Heart left ventricle (tissue), 16 donors: ENCODE measurements around the gene ZCCHC18. TPM values are rescaled to one million over a fixed set of nuclear protein-coding genes. Genes with fewer than 3 reads are reported as not detected.
A peak's percentile ranks its signal among the peaks of the same experiment; 100 is the strongest.

Experiments
- ATAC-seq, 4 donors: fragments of 200-7000 bp; cut with Tn5 transposase; one replicate each; pipeline ENCODE4 v1.9.1; 2020 to 2022; ENCODE audit warnings: moderate library complexity in 4 of 4, mild to moderate bottlenecking in 3 of 4, moderate number of reproducible peaks in 1 of 4
- DNase-seq, 5 donors: peaks; one replicate each; pipeline ENCODE4 v3.0.0-alpha.2; 2020
- H3K27ac ChIP-seq, 12 donors: fragments of 200-600 bp; sonication (generic) in 4 of 12; one replicate each; pipeline versions ENCODE4 v1.5.0 to v1.8.0; 2016 to 2022; ENCODE audit warnings: mild to moderate bottlenecking in 2 of 12
- H3K27me3 ChIP-seq, 9 donors: fragments of 200-600 bp; sonication (generic) in 2 of 9; one replicate each; pipeline versions ENCODE4 v1.5.1 to v1.8.0; 2016 to 2022; ENCODE audit warnings: mild to moderate bottlenecking in 3 of 9
- H3K36me3 ChIP-seq, 9 donors: fragments of 200-600 bp; sonication (generic) in 2 of 9; one replicate each; pipeline versions ENCODE4 v1.5.0 to v1.8.0; 2018 to 2022; ENCODE audit warnings: mild to moderate bottlenecking in 2 of 9
- H3K4me1 ChIP-seq, 12 donors: fragments of 200-600 bp; sonication (generic) in 4 of 12; one replicate each; pipeline versions ENCODE4 v1.5.0 to v1.8.0; 2016 to 2022; ENCODE audit warnings: mild to moderate bottlenecking in 3 of 12
- H3K4me3 ChIP-seq, 12 donors: fragments of 200-600 bp; sonication (generic) in 4 of 12; one replicate each; pipeline versions ENCODE4 v1.5.0 to v1.8.0; 2017 to 2022; ENCODE audit warnings: mild to moderate bottlenecking in 9 of 12, moderate library complexity in 4 of 12
- H3K9me3 ChIP-seq, 12 donors: fragments of 200-600 bp; sonication (generic) in 4 of 12; one replicate each; pipeline versions ENCODE4 v1.5.0 to v1.8.0; 2016 to 2022; ENCODE audit warnings: mild to moderate bottlenecking in 1 of 12
- POLR2A ChIP-seq, 2 donors: fragments of 450-650 bp; IDR thresholded peaks; one replicate each; pipeline ENCODE4 v1.6.1; 2017; ENCODE audit warnings: antibody characterized with exemption in 2 of 2, mild to moderate bottlenecking in 2 of 2, moderate library complexity in 2 of 2
- WGBS, 4 donors: extraction: QIAGEN DNeasy Blood & Tissue Kit in 2 of 4; methylation state at CpG; one replicate each; pipeline versions ENCODE4 v1.1.5 to v1.1.7; 2013 to 2018; 5-methylcytosine and 5-hydroxymethylcytosine counted together
- intact Hi-C, 10 donors: fragments of 100-400 bp; cut with DNase I; formaldehyde crosslinking; loops; one replicate each; pipeline versions ENCODE4 v1.11.1 to v1.14.2; 2022
- polyA plus RNA-seq, 2 donors: library from polyadenylated mRNA; stranded (reverse); fragments of 200-250 nt; gene quantifications; one replicate each; pipeline ENCODE4 v1.2.3, GENCODE V29; 2013
- total RNA-seq, 9 donors: library from RNA; depleted of rRNA in 2 of 9; stranded (reverse); fragments of >200 nt in 2 of 9; fragmentation: NEBNext Ultra II Directional in 3 of 9; extraction: Animal tissue kit (Norgen Biotek cat#: 25700) in 3 of 9; gene quantifications; one replicate each; pipeline versions ENCODE4 v1.1.0 to v1.2.4, GENCODE V29; 2016 to 2023
- TF ChIP-seq, protein P1 (sequence below), 12 donors: fragments of 200-600 bp; sonication (generic) in 4 of 12; IDR thresholded peaks; one replicate each; pipeline versions ENCODE4 v1.5.0 to v1.8.0; 2018 to 2022; ENCODE audit warnings: antibody characterized with exemption in 12 of 12, mild to moderate bottlenecking in 5 of 12
- donor health status: ischemic (EF 13 %, LVEDD 7.1; RV severe dilation, severe dysfunction).
- donor health status: healthy with polysubstance abuse.
- donor health status: DM: no; HTN: yes; CAD: no.
- donor health status: DM: no; HTN: no; CAD: no.
- donor health status: ischemic (EF 25% LVEDD 6.9; RV normal size, moderate dysfunction).
- donor health status: ischemic (EF 25% LVEDD 5.7; RV mildly dilated, moderate dysfunction).
- donor health status: healthy.
- donor health status: DM: yes; HTN: yes; CAD: no.
- donor health status: ischemic (EF 35%, LVEDD 5.7; RV mildly dilated, moderate dysfunction).
- donor health status: nonischemic (EF 11% LVEDD 7.7; RV severe dilation, severe dysfunction).
- donor health status: DM: yes; HTN: yes; CAD: no.
- donor health status: PGD.
- donor health status: ischemic (EF 29% LVEDD 5.4; RV normal size, mild dysfunction).
- donor health status: nonischemic (EF 23%, LVEDD 6.1; RV moderate dilation, normal function).

Gene ZCCHC18
- total and polyA plus RNA-seq, 11 donors: 0.14 to 1.4 (median 0.69) TPM; not detected in 1

DNA sequence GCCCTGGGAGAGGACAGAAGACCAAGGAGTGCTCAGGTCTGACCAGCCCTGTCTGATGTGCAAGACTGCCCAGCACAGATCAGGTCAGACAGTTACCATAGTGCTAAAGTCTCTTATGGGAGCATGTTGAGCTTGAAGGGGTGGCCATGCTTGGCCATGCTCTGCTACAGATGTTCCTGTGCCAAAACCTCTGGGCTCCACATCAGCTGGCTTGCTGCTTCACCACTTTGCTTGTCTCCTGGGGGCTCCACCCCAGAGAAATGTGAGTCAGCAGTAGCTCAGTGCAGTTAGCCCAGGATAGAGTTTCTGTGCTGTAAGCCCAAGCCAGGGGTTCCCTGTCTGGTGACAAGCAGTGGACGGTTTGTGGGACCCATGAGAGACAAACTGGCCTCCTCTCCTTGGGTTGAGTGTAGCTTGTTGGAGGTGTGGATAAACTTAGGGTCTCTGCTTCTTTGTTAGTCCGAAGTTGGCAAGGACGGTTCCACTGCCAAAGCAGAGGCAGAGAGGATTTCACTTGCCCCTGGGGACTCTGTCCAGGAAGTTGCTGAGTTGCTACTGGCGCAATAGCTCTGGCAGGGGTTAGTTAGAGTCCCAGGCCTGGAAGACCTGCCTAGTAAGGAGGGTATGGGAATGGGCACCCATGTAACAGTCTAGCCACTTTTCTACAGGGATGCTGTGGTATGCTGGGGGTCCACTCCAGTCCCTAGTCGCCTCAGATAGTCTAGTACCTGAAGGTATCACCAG, 27.6 kb upstream of the ZCCHC18 start:
- intact Hi-C loops: no loop called here
- 53 to 63% (median 57%) methylated on average over 5 of the region's 5 CpGs for WGBS, 4 donors
- Histone ChIP-seq H3K4me3 (no peak overlapping the region), H3K36me3 (no peaks in the 10 kb centered on the region), H3K9me3 (no peaks in the 10 kb centered on the region), H3K4me1 (no peaks in the 10 kb centered on the region), H3K27ac (no peak overlapping the region), H3K27me3 (peaks cover 0 to 17% (median 0%) of the 10 kb centered on the region in 9 donors)
- TF ChIP-seq, protein P1, sequence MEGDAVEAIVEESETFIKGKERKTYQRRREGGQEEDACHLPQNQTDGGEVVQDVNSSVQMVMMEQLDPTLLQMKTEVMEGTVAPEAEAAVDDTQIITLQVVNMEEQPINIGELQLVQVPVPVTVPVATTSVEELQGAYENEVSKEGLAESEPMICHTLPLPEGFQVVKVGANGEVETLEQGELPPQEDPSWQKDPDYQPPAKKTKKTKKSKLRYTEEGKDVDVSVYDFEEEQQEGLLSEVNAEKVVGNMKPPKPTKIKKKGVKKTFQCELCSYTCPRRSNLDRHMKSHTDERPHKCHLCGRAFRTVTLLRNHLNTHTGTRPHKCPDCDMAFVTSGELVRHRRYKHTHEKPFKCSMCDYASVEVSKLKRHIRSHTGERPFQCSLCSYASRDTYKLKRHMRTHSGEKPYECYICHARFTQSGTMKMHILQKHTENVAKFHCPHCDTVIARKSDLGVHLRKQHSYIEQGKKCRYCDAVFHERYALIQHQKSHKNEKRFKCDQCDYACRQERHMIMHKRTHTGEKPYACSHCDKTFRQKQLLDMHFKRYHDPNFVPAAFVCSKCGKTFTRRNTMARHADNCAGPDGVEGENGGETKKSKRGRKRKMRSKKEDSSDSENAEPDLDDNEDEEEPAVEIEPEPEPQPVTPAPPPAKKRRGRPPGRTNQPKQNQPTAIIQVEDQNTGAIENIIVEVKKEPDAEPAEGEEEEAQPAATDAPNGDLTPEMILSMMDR (IDR thresholded peaks at IDR 0.05): no peak
- ATAC-seq: no peak
- no peak for DNase-seq

DNA sequence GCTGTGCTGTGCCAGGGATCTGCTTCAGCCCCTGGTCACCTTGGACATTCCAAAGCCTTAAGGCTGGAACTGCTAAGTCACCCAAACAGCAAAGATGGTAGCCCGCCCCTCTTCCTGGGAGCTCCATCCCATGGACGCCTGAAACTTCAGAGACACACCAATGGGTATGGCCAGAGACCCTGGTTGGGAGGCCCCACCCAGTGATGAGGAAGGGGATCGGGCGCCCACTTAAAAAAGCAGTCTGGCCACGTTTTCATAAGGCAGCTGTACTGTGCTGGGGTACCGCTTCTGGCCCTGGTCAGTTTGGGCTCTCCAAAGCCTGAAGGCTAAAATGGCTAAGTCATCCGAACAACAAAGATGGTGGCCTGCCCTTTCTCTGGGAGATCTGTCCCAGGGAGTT, 26.8 kb upstream of the ZCCHC18 start:
- H3K36me3 ChIP-seq: no peaks in the 10 kb centered on the region
- peaks cover 0 to 17% (median 0%) of the 10 kb centered on the region in 9 donors for H3K27me3 ChIP-seq
- intact Hi-C loops: no loop called here
- no peak overlapping the region for H3K4me3 ChIP-seq
- no peaks in the 10 kb centered on the region for H3K4me1 ChIP-seq
- 90 to 100% (median 92%) methylated on average over 2 to 7 of the region's 7 CpGs for WGBS, 4 donors
- DNase-seq (no peak), ATAC-seq (no peak)
- no peaks in the 10 kb centered on the region for H3K9me3 ChIP-seq
- TF ChIP-seq POLR2A (IDR thresholded peaks at IDR 0.05): no peak
- TF ChIP-seq, protein P1 (IDR thresholded peaks at IDR 0.05): no peak
- H3K27ac ChIP-seq: no peak overlapping the region

DNA sequence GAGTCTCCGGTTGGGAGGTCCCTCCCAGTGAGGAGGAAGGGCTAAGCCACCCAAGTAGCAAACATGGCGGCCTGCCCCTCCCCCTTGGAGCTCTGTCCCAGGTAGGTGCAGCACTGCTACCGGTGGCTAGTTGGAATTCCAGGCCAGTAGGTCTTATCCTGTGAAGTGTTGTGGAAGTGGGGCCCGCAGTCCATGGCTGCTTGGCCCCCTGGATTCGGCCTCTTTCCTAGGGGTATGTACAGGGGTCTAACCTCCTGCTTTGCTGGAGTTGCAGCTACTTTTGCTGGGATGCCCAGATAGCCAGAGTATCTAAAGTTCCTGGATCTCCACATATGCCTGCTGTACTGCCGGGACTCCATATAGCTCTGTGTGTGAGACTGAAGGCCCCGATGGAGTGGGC, 26.4 kb upstream of the ZCCHC18 start:
- intact Hi-C loops: no loop called here

DNA sequence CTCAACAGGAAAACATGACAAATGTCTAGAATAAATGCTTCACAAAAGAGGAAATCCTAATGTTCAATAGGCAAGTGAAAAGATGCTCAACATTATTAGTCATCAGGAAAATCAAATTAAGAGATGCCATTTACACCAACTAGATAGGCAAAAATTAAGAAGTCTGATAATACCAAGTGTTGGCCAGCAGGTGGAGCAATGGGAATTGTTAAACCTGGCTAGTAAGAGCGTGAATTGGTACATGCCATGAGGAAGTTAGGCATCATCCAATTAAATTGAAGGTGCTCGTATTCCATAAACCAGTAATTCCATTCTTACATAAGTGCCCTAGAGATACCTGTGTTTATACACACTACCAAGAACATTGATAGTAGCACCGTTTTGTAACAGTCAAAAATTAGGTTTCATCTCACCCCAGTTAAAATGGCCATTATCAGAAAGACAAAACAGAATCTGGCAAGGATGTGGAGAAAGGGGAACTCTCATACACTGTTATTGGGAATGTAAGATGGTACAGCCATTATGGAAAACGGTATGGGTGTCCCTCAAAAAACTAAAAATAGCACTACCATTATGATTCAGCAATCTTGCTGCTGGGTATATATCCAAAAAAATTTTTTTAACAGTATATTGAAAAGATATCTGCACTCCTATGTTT, 14.0 kb upstream of the ZCCHC18 start:
- H3K27me3 ChIP-seq: peaks cover 0 to 45% (median 0%) of the 10 kb centered on the region in 9 donors
- no peak overlapping the region for H3K4me3 ChIP-seq
- ATAC-seq (peak in 3 of 4 donors; percentile 39 to 57 (median 46)), DNase-seq (peak in 2 of 5 donors; percentile 33 to 35)
- H3K36me3 ChIP-seq: no peaks in the 10 kb centered on the region
- no peaks in the 10 kb centered on the region for H3K4me1 ChIP-seq
- intact Hi-C loops: loop anchor here in 5 of 10 donors (1.0 to 2.0 kb wide), 3 partner anchors 37 to 39 kb away; no protein-coding TSS in a partner anchor
- no peaks in the 10 kb centered on the region for H3K9me3 ChIP-seq
- TF ChIP-seq, protein P1 (IDR thresholded peaks at IDR 0.05): peak; percentile 41 to 72 (median 58)
- no peak for TF ChIP-seq POLR2A (IDR thresholded peaks at IDR 0.05)
- 0 to 2% (median 1%) methylated on average over 4 of the region's 4 CpGs for WGBS, 4 donors
- H3K27ac ChIP-seq: no peak overlapping the region

More for the DNA sequence above, 26.4 kb upstream of the ZCCHC18 start:
- TF ChIP-seq POLR2A (IDR thresholded peaks at IDR 0.05): no peak
- TF ChIP-seq, protein P1 (IDR thresholded peaks at IDR 0.05): no peak
- no peaks in the 10 kb centered on the region for H3K4me1 ChIP-seq
- no peaks in the 10 kb centered on the region for H3K9me3 ChIP-seq
- no peaks in the 10 kb centered on the region for H3K36me3 ChIP-seq
- WGBS, 4 donors: 76 to 84% (median 79%) methylated on average over 4 to 7 of the region's 7 CpGs
- H3K27ac ChIP-seq: no peak overlapping the region
- H3K4me3 ChIP-seq: no peak overlapping the region
- no peak for DNase-seq
- ATAC-seq: no peak
- H3K27me3 ChIP-seq: peaks cover 0 to 19% (median 0%) of the 10 kb centered on the region in 9 donors
